ENCODE results near the gene MPPE1.
"Not testable (repeated sequence)": the region's sequence is repeated elsewhere in the genome, so short reads cannot be mapped to it uniquely, and the experiment has no call there.

The MPPE1 gene

DNA sequence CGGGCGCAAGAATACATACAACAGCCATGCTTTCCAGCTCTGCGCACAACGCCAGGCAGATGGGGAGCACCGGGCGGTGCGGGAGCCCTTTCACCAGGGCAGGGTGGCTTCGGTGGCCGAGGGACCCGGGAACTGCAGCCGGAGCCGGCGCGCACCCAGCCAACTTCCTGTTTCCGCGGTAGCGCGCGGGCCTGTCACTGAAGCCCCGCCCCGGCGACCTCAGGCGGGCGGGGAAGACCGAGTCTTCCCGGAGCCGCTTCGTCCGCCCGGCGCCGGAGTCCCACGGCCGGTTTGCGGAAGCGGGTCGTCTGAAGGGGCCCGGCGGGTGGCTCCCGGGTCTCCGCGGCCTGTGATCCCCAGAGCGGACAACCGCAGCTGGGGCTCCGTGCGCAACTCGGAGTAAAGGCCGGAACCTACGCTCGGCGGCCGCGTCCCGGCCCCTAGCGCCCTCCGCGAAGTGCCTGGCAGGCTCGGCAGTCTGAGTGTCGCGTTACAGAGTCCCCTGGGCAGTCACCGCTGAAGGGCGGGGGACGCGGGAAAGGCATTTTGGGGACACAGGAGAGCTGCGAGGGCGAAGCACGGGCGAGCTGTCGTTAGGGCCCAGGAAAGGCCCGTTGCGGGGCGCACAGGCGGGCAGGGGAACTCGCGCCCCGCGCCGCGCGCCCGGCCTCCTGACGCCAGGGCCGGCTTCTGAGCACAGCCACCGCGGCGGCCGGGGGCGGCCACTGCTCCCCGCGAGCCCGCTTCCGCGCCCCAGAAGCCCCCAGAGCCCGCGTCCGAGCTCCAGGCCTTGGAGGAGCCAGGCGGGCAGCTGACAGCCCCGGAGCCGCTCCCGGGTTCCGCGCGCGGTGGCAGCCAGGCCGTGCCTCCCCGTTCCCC lies at the start of gene MPPE1:
TSS of gene MPPE1 (minus strand) at position 136 of the 879 bp plus-strand sequence. CDS start 11,053 bp downstream, outside the sequence.
- DNase-seq = peak; percentile 70

DNA sequence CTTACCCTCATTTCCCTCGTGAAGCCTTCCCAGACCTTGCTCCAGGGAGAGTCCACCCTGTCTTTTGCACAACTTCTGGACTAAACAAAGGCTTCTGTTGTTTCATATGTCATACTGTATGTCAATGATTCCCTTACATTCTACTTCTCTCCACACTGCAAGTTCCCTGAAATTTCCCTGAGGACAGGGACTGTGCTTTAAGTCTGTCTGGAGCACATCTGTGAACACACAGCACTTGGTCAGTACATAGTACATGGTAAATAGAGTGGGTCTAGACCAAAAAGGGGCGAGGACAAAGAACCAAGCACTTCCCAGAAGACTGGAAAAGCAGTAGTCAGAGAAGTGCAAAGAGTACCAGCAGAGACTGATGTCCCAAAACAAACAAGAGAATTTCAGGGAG lies 49.5 kb upstream of the MPPE1 start:
- DNase-seq = no peak

DNA sequence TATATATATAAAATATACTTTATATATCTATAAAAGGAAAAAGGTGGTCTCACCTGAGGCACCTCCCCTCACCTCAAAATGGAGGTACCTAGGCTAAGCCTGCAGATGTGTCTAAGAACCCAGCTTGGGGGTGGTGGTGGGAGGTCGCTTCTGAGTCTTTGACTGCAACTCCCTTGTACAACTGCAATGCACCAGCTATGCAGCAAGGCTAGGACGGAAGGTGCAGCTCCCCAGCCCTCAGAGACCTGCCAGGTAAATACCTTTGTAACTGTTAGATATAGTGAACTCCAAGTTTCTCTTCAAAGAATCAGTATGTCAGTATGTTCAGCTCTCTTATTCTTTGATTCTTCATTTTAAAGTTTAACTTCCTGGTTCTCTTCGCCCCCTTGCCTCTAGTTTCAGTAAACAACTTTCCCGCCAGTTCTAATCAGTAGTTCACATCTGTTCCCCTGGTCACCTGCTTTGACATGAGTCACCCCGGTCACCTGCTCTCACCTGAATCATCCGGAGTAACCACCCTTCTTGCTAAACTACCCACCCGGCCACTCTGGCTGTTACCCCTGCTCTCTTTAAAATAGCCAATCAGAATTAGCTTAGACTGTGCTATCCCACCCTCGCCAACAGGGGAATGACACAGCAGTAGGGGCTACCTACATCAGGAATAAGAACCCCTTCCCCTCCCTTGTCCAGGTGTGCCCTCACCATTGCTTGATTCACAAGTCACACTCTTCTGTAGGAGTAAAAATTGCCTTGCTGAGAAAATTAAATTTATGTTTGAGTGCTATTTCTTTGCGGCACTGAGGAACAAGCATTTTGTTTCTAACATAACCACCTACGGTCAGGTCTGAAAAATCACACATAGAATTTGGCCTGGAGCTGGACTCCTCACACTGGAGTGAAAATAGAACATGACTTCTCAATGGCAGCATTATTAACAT lies 48.5 kb upstream of the MPPE1 start:
- no peak for DNase-seq

GRCh38 chr18:11955239-11956029 lies 47.3 kb upstream of the MPPE1 start:
- no peak for DNase-seq

DNA sequence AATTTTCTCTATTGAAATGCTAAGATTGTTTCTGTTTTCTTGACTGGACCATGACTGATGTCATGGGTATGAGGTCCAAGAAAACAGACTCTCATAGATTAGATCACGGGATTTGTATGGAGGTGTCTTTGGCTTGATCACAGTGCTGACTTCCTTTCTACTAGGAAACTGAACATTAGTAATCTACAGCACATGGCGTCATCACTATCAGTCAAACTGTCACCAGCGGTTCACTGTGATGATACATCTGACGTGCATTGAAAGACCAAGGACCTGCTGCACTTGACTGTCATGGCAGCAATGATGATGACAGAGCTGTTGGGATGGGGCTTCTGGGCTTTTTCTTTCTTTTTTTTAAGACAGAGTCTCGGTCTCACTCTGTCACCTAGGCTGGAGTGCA lies 45.0 kb upstream of the MPPE1 start:
- no peak for DNase-seq

DNA sequence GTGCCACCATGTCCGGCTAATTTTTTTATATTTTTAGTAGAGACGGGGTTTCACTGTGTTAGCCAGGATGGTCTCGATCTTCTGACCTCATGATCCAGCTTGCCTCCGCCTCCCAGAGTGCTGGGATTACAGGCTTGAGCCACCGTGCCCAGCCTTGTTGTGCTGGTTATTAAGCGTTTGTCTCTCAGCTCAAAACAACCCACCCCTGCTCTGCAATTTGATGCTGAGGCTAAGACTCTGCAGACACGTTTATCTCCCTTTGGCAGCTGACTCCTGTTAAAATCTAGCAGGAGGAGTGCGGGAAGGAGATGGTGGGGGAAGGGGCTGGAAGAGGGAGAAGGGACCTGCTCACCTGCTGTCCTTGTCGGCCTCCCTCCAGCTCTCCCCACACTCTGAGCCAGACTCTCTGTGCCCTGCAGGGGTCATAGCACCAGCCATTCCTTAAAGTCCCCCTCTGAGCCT lies 43.3 kb upstream of the MPPE1 start:
- no peak for DNase-seq

DNA sequence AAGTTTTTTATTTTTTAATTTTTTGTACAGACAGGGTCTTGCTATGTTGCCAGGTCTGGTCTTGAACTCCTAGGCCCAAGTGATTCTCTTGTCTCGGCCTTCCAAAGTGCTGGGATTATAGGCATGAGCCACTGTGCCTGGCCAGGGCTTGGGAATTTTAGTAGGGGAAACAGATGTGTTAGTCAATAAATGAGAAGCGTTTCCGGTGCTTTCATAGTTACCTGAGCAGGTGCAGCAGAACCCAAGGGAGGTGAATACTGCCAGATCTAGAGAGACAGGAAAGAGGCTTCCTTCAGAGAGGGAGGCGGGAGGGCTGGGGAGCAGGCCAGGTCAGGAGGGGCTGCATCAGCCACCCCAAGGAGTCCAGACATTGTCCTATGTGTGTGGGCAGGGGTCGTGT lies 42.7 kb upstream of the MPPE1 start:
- no peak for DNase-seq

DNA sequence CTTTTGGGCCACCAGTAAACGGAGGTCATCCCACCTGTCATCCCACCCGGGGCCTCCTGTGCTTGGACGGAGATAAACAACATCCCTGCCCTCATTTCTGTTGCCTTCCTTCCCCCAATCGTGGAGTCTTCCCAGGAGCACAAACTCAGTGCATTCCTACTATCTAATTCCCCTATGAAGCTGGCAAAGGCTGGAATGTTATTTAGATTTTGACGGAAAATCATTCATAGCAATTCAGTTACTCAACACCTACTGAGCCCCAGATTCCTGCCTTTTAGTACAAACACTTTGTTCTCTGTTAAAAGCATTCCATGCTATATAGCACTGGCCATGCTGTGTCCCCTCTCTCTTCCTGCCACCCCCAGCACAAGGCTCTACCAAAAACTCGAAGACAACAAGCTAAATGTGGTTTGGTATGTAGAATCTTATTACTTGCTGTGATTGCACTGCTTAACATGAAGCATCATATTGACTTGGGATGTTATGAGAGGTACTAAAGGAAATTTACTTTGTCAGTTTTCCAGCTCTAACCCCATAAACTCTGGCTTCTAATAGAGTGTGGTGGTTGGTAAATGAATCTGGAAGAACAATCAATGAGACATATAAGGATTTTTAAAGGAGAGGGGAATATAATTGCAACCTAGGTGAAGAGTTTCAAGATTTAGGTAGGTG lies 40.9 kb upstream of the MPPE1 start:
- DNase-seq = no peak

DNA sequence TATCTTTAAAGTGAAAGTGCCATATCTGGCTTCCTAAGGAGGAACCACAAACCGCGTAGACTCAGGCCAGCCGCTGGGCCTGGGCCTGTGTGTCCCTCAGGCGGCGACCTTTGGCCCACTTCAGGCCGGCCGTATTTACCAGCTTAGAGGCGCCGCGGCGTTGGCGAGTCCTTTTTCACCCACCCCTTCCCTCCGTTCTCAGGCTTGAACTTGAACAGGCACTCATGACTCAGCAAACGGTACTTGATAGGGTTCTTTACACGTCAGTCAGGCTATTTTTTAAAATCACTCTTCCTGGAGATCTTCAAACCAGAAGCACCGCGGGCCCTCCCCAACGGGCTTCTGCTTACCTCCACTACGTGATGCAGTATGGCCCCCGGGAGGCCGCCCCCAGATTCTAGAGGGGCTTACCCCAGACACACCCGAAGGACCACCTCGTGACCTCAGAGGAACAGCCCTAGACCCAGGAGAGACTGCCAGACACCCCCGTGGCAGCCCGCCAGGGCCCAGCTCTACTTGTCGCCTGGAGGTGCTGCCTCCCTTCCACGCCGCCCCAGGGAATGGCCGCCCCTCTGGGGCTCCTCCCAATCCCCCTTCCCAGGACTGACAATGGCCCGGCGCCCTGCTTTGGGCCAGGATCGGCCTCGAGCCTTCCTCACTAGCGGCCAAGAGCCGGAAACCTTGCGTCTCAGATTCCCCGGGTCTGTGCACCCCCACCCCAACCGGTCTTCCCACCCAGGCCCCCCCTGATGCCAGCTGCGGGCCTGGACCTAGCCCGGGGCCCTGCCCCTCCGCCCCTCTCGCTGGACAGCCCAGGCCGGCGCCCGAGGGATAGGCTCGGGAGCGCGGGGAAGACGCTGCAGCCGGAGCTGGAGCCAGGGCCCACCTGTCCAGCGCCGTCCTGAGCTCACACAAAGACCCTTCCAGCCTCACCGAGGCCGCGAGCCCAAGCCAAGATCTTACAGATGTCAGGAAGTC lies 39.4 kb upstream of the MPPE1 start:
- DNase-seq = peak; percentile 88

DNA sequence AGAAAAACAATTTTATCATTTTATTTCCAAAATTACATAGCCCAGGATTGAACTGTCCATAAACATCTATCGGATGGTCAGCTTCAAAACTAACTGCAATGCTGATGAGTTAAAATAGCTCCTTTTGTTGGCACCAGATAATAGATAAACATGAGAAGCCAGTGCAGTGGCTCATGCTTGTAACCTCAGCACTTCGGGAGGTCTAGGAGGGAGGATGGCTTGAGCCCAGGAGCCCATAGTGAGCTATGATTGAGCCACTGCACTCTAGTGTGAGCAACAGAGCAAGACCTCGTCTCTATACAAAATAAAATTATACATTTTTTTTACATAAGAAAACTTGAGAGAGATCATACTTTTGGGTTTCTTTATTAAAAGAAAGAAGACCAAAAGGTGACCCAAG lies 38.6 kb upstream of the MPPE1 start:
- DNase-seq = peak; percentile 52

- DNase-seq = not testable (repeated sequence)
These were observed 37.9 kb upstream of the MPPE1 start for GRCh38 chr18:11945834-11946659.

DNA sequence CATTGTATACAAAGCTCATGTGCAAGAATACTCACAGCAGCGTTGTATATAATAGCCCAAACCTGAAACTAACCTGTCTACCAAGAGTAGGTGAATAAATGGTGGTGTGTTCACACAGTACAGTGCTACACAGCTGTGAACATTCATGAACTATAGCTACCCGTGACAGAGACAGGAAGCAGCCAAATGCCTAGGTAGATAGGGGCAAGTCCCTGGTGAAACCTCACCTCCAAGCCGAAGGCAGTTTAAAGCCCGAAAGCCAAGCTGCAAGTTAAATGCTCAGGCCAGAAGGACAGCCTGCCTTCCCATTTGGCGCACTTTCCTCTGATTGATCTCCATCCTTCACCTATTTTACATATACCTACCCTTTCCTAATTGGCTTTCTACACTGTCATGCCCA lies 36.7 kb upstream of the MPPE1 start:
- no peak for DNase-seq

GRCh38 chr18:11944252-11944651 lies 36.1 kb upstream of the MPPE1 start:
- no peak for DNase-seq

- DNase-seq = no peak
These were observed 35.4 kb upstream of the MPPE1 start for GRCh38 chr18:11943551-11943950.

- no peak for DNase-seq
These were observed 32.8 kb upstream of the MPPE1 start for GRCh38 chr18:11940956-11941355.

DNA sequence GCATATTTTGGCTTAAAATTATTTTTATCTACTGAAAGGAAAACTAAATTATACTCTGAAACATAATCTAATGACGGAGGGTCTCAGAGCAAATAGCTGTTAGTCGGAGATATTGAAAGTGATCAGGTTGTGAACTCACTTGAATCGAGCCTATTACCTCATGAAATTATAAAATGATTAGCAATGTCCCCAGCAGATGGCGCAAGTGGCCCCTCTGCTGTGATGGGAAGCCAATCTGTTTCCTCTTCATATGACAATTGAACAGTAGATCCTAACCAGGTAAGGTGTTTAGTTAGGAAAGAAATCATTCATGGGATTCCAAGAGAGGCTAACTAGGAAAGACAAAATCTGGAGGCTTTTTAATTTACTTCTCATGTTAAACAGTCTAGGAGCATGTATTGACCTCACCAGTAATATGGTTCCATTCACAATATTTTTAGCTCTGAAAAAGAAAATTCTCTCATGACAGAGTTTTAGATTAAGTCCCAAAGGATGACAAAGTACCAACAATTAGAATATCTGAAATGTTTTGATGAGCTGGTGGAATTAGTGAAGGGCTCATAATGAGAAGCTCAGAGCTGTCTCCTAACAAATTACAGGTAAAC lies 29.9 kb upstream of the MPPE1 start:
- DNase-seq = peak; percentile 82

- DNase-seq = no peak
These were observed 24.3 kb upstream of the MPPE1 start for GRCh38 chr18:11932393-11932792.

GRCh38 chr18:11927497-11927896 lies 19.4 kb upstream of the MPPE1 start:
- no peak for DNase-seq

DNA sequence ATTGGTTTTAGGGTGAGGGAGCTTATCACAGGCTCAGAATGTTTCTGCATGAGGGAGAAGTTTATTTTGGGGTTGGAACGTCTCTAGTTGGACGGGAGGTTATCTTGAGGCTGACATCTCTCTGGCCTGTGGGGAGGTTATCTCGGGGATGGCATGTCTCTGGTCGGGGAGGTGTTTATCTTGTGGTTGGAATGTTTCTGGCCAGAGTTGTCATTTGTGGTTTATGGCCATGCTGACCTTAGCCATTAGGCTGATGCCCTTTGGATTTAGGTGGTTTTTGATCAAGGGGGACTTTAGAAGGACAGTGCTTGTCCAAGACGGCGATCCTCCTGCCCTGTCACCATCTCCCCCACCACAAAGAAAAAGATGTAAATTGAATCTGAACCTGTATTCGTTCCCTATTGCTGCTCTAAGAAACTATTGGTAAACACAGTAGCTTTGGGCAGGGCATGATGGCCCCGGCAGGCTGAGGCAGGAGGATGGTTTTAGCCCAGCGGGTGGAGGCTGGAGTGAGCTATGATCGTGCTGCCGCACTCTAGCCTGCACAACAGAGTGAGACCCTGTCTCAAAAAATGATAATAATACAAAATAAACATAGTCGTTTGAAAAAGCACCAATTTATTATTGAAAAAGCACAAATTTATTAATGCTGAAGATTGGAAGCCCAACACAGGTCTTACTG lies 17.8 kb upstream of the MPPE1 start:
- DNase-seq = no peak

Data from kidney glomerular epithelial cell (primary cell).